ENCODE data around the gene HOXB8. TPM values are rescaled to one million over a fixed set of nuclear protein-coding genes. Genes with fewer than 3 reads are reported as not detected.

The HOXB8 gene
- total and polyA plus RNA-seq, 2 donors (not counting 3 experiments of a cell fraction or from before 2014, with no cell fraction given) = 1.7 to 2.4 TPM

DNA sequence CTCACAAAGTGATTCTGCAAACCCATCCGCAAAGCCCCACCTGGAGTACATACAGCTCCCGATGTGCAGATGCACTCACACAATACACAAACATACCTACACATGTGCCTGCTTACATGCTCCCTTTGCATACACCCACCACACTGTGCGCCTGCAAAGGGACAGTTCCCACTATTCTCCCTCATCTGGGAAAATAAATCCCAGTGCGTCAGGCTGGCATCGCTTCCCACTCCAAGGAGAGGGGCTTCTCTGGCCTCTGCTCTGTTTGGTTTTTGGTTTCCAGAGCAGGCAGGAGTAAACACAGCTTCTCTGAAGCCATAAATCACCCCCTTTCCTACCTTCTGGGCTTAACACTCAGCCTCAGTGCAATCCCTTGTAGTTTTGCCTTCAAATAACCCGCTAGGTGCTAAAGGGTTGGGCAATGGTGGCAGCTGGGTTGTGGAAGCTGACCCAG lies 51.7 kb downstream of the HOXB8 start:
- no peak overlapping the region for H2AFZ ChIP-seq (ENCODE audit: low read depth, low read length)
- no TSS peak for BruUV-seq (replicated peaks)
- dilution Hi-C loops (cut with MboI; ENCODE audit: extremely low pct_ligation_motif_present, low sequenced_read_pairs) = no loop called here

DNA sequence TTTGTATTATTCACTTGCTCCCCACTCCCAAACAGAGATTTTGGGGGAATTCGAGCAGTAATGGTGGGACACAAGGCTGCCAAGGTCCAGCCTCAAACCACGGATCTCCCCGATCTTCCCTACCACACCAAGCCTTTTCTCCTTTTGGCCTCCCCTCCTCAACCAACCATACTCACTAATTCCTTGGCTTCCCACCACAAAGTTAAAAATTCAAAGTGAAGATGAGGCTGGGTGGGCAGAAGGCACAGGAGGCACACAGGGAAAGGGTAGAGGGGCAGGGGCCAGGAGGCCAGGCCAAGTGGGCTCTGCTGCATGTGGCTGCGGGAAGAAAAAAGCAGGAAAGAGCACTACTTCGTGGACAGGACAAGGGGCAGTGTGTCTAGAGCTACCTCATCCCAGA lies 52.2 kb downstream of the HOXB8 start:
- Histone ChIP-seq H3K4me1 (ENCODE audit: control insufficient read depth, extremely low read depth, insufficient read depth, low read length) (peaks cover 32% of the 10 kb centered on the region), H4K20me1 (replicated peaks; ENCODE audit: control insufficient read depth, extremely low read depth, insufficient read depth, low read length) (no peaks in the 10 kb centered on the region), H3K79me2 (ENCODE audit: control insufficient read depth, insufficient read depth, low read length) (peaks cover 75% of the 10 kb centered on the region), H3K27me3 (ENCODE audit: control insufficient read depth in 2 of 2, insufficient read depth in 2 of 2, low read length in 2 of 2) (no peaks in the 10 kb centered on the region), H3K36me3 (ENCODE audit: control insufficient read depth in 2 of 2, extremely low read depth in 1 of 2, insufficient read depth in 2 of 2, low read length in 2 of 2) (peaks cover 0 to 5% of the 10 kb centered on the region in 2 experiments), H3K27ac (ENCODE audit: insufficient read depth, low read depth, low read length) (no peak overlapping the region), H3K4me3 (replicated peaks in 1 of 3; ENCODE audit: insufficient read depth in 1 of 3, low read depth in 1 of 3, low read length in 3 of 3) (no peak overlapping the region), H2AFZ (ENCODE audit: low read depth, low read length) (no peak overlapping the region), H3K9me1 (replicated peaks; ENCODE audit: control insufficient read depth, extremely low read depth, insufficient read depth, low read length) (no peaks in the 10 kb centered on the region), H3K9me3 (replicated peaks; ENCODE audit: control insufficient read depth, insufficient read depth, low read length) (no peaks in the 10 kb centered on the region), H3K4me2 (ENCODE audit: insufficient read depth, low read length) (no peak overlapping the region), H3K9ac (replicated peaks; ENCODE audit: extremely low read depth, insufficient read depth, low read length) (no peak overlapping the region)
- no peak for TF ChIP-seq MYC (IDR thresholded peaks at IDR 0.05; ENCODE audit: low read depth, low read length)
- TF ChIP-seq FOS (IDR thresholded peaks at IDR 0.05; ENCODE audit: borderline replicate concordance, insufficient read depth, low read length) = no peak
- no peak for TF ChIP-seq POLR2AphosphoS5 (IDR thresholded peaks at IDR 0.05; ENCODE audit: insufficient read depth, low read depth, low read length)
- TF ChIP-seq, protein P1, sequence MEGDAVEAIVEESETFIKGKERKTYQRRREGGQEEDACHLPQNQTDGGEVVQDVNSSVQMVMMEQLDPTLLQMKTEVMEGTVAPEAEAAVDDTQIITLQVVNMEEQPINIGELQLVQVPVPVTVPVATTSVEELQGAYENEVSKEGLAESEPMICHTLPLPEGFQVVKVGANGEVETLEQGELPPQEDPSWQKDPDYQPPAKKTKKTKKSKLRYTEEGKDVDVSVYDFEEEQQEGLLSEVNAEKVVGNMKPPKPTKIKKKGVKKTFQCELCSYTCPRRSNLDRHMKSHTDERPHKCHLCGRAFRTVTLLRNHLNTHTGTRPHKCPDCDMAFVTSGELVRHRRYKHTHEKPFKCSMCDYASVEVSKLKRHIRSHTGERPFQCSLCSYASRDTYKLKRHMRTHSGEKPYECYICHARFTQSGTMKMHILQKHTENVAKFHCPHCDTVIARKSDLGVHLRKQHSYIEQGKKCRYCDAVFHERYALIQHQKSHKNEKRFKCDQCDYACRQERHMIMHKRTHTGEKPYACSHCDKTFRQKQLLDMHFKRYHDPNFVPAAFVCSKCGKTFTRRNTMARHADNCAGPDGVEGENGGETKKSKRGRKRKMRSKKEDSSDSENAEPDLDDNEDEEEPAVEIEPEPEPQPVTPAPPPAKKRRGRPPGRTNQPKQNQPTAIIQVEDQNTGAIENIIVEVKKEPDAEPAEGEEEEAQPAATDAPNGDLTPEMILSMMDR (IDR thresholded peaks at IDR 0.05; ENCODE audit: extremely low read depth in 1 of 2, insufficient read depth in 1 of 2, low read depth in 1 of 2, low read length in 2 of 2) = no peak
- TF ChIP-seq POLR2A (IDR thresholded peaks at IDR 0.05; ENCODE audit: low read depth, low read length) = no peak
- TF ChIP-seq JUN (IDR thresholded peaks at IDR 0.05; ENCODE audit: borderline replicate concordance, insufficient read depth, insufficient read length, low read depth) = no peak
- TF ChIP-seq GATA2 (IDR thresholded peaks at IDR 0.05; ENCODE audit: insufficient read depth, insufficient read length, low read depth, low read length) = no peak
- TF ChIP-seq, protein P2, sequence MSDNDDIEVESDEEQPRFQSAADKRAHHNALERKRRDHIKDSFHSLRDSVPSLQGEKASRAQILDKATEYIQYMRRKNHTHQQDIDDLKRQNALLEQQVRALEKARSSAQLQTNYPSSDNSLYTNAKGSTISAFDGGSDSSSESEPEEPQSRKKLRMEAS (IDR thresholded peaks at IDR 0.05; ENCODE audit: insufficient read depth, insufficient read length) = no peak
- TF ChIP-seq EZH2 (IDR thresholded peaks at IDR 0.05; ENCODE audit: borderline replicate concordance, low read depth, low read length, severe bottlenecking) = no peak
- FAIRE-seq (no peak), DNase-seq (ENCODE audit: low read depth, low spot score) (no peak)
- no TSS peak for BruUV-seq (replicated peaks)
- intact Hi-C loops (cut with micrococcal nuclease) (loop anchor here (2.0 kb wide), 1 partner anchor 14 kb away; no protein-coding TSS in a partner anchor), dilution Hi-C loops (cut with MboI; ENCODE audit: extremely low pct_ligation_motif_present, low sequenced_read_pairs) (no loop called here)
- POLR2A ChIA-PET = no interaction called here
- CTCF ChIA-PET = interaction anchor here (1.1 kb wide), 1 partner anchor 15 kb away, joined by 3 read pairs; the partner anchor contains the start of gene HOXB4

More for the DNA sequence above, 51.7 kb downstream of the HOXB8 start:
- Histone ChIP-seq H3K4me1 (ENCODE audit: control insufficient read depth, extremely low read depth, insufficient read depth, low read length) (peaks cover 36% of the 10 kb centered on the region), H4K20me1 (replicated peaks; ENCODE audit: control insufficient read depth, extremely low read depth, insufficient read depth, low read length) (no peaks in the 10 kb centered on the region), H3K9me3 (replicated peaks; ENCODE audit: control insufficient read depth, insufficient read depth, low read length) (no peaks in the 10 kb centered on the region), H3K9me1 (replicated peaks; ENCODE audit: control insufficient read depth, extremely low read depth, insufficient read depth, low read length) (no peaks in the 10 kb centered on the region), H3K27ac (ENCODE audit: insufficient read depth, low read depth, low read length) (no peak overlapping the region), H3K36me3 (ENCODE audit: control insufficient read depth in 2 of 2, extremely low read depth in 1 of 2, insufficient read depth in 2 of 2, low read length in 2 of 2) (peaks cover 0 to 5% of the 10 kb centered on the region in 2 experiments), H3K27me3 (ENCODE audit: control insufficient read depth in 2 of 2, insufficient read depth in 2 of 2, low read length in 2 of 2) (no peaks in the 10 kb centered on the region), H3K9ac (replicated peaks; ENCODE audit: extremely low read depth, insufficient read depth, low read length) (no peak overlapping the region), H3K4me3 (replicated peaks in 1 of 3; ENCODE audit: insufficient read depth in 1 of 3, low read depth in 1 of 3, low read length in 3 of 3) (peak overlapping the region in 1 of 3 experiments; percentile 12), H3K79me2 (ENCODE audit: control insufficient read depth, insufficient read depth, low read length) (peaks cover 77% of the 10 kb centered on the region), H3K4me2 (ENCODE audit: insufficient read depth, low read length) (no peak overlapping the region)
- FAIRE-seq (no peak), DNase-seq (ENCODE audit: low read depth, low spot score) (no peak)
- ChIA-PET POLR2A (no interaction called here), CTCF (interaction anchor here (1.4 kb wide), 1 partner anchor 8 kb away, joined by 3 read pairs; no protein-coding TSS in a partner anchor)
- TF ChIP-seq FOS (IDR thresholded peaks at IDR 0.05; ENCODE audit: borderline replicate concordance, insufficient read depth, low read length) (no peak), MYC (IDR thresholded peaks at IDR 0.05; ENCODE audit: low read depth, low read length) (no peak), EZH2 (IDR thresholded peaks at IDR 0.05; ENCODE audit: borderline replicate concordance, low read depth, low read length, severe bottlenecking) (no peak)
- intact Hi-C loops (cut with micrococcal nuclease) = loop anchor here (2.0 kb wide), 1 partner anchor 15 kb away; no protein-coding TSS in a partner anchor
